PFSK-1 (cell line): Measurements from ENCODE around the gene RERE.

Experiments
- FOXP2 ChIP-seq: optimal IDR thresholded peaks from 2 replicates; pipeline ENCODE3; 2011; ENCODE audit warnings: borderline replicate concordance, control low read depth, inconsistent platforms; ENCODE audit not compliant: insufficient read depth; ENCODE audit errors: extremely low read length, extremely low read depth
- POLR2AphosphoS5 ChIP-seq: IDR thresholded peaks from 2 replicates; pipeline ENCODE4 v1.6.1; 2012; ENCODE audit warnings: low read depth, mild to moderate bottlenecking, control low read depth, low read length, moderate library complexity
- TAF1 ChIP-seq: IDR thresholded peaks from 2 replicates; pipeline ENCODE4 v1.6.1; 2012; ENCODE audit warnings: low read length, control low read depth, borderline replicate concordance; ENCODE audit not compliant: insufficient read depth

DNA sequence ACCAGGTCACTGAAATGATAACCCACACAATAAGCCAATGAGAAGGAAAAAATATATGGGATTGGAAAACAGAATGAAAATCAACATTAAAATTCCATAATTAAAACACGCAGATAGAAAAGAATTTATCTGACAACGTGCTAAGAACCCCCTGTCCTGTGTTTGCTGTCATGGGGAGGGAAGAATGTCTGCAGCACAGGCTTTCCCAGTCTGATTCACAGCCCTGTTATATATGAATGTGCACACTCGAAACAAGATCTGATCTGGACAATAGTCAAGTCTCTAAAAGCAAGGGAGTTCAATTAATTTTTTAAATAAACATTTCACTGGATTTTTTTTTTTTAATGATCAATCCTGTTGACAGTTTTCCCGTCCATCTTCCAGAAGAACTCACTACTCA is 220.0 kb downstream of the RERE start:
- no peak for TF ChIP-seq FOXP2
- TF ChIP-seq TAF1: no peak
- no peak for TF ChIP-seq POLR2AphosphoS5
